PC-3 (cell line): ENCODE measurements around the gene LIN52. TPM values are rescaled to one million over a fixed set of nuclear protein-coding genes. Genes with fewer than 3 reads are reported as not detected.

ENCODE experiments used
- ATAC-seq: fragments of 200-7000 bp; cut with Tn5 transposase; 2 replicates; pipeline ENCODE4 v1.9.1; 2020; ENCODE audit warnings: mild to moderate bottlenecking, moderate library complexity
- BruUV-seq: library from RNA; stranded (reverse); fragments of 400-500 nt; replicated peaks from 2 replicates; lab custom pipeline; 2021; lab: Mats Ljungman, UMichigan
- CTCF ChIA-PET: fragments of 300-600 bp; sonication (Branson Sonifier 250); formaldehyde crosslinking; loops from one replicate; lab custom pipeline; 2022; ENCODE audit warnings: antibody characterized with exemption; lab: Charles Lee
- POLR2A ChIA-PET: fragments of 300-600 bp; sonication (Branson Sonifier 250); formaldehyde crosslinking; loops from one replicate; lab custom pipeline; 2022; ENCODE audit warnings: antibody characterized with exemption; ENCODE audit not compliant: unreplicated experiment; lab: Charles Lee
- DNase-seq: peaks from one replicate; pipeline ENCODE4 v3.0.0-alpha.2; 2015
- H2AFZ ChIP-seq: fragments of 300-600 bp; sonication (generic); 2 replicates; pipeline ENCODE4 v1.6.0; 2016; ENCODE audit warnings: antibody characterized with exemption, low read length
- H3F3A ChIP-seq: fragments of 300-600 bp; sonication (generic); one replicate; pipeline ENCODE4 v1.6.0; 2017; ENCODE audit warnings: antibody characterized with exemption, low read length, control low read depth, mild to moderate bottlenecking; ENCODE audit not compliant: unreplicated experiment
- H3K27ac ChIP-seq: fragments of 300-600 bp; sonication (generic); 2 replicates; pipeline ENCODE4 v1.5.1; 2016; ENCODE audit warnings: mild to moderate bottlenecking, low read length
- H3K27me3 ChIP-seq: fragments of 300-600 bp; sonication (generic); 2 replicates; pipeline ENCODE4 v1.6.1; 2016; ENCODE audit warnings: low read length, mixed read lengths
- H3K36me3 ChIP-seq: fragments of 300-600 bp; sonication (generic); 2 replicates; pipeline ENCODE4 v1.6.1; 2016; ENCODE audit warnings: low read depth, mixed run types, low read length, mixed read lengths
- H3K4me1 ChIP-seq: fragments of 300-600 bp; sonication (generic); 2 replicates; pipeline ENCODE4 v1.5.1; 2016; ENCODE audit warnings: low read length; ENCODE audit not compliant: insufficient read depth
- H3K4me2 ChIP-seq: fragments of 300-600 bp; sonication (generic); 2 replicates; pipeline ENCODE4 v1.6.0; 2016; ENCODE audit warnings: low read length
- H3K4me3 ChIP-seq: fragments of 300-600 bp; sonication (generic); 2 replicates; pipeline ENCODE4 v1.5.1; 2016; ENCODE audit warnings: mild to moderate bottlenecking, low read length, mixed read lengths
- H3K79me2 ChIP-seq: fragments of 300-600 bp; sonication (generic); 2 replicates; pipeline ENCODE4 v1.6.1; 2017; ENCODE audit warnings: low read length, mixed read lengths
- H3K9ac ChIP-seq: fragments of 300-600 bp; sonication (generic); 2 replicates; pipeline ENCODE4 v1.6.0; 2016; ENCODE audit warnings: mild to moderate bottlenecking, low read length
- H3K9me2 ChIP-seq: fragments of 300-600 bp; sonication (generic); replicated peaks from 2 replicates; pipeline ENCODE4 v1.6.1; 2016; ENCODE audit warnings: mixed run types, low read length, mixed read lengths
- H3K9me3 ChIP-seq: fragments of 300-600 bp; sonication (generic); 2 replicates; pipeline ENCODE4 v1.6.1; 2016; ENCODE audit warnings: low read length, mixed read lengths
- H4K20me1 ChIP-seq: fragments of 300-600 bp; sonication (generic); 2 replicates; pipeline ENCODE4 v1.6.1; 2016; ENCODE audit warnings: low read length, mixed read lengths
- EZH2 ChIP-seq: fragments of 300-600 bp; sonication (generic); IDR thresholded peaks from one replicate; pipeline ENCODE4 v1.6.1; 2017; ENCODE audit warnings: antibody characterized with exemption, mild to moderate bottlenecking, low read length; ENCODE audit not compliant: unreplicated experiment
- EZH2phosphoT487 ChIP-seq: fragments of 300-600 bp; sonication (generic); IDR thresholded peaks from 2 replicates; pipeline ENCODE4 v1.6.1; 2018; ENCODE audit warnings: mild to moderate bottlenecking, antibody characterized with exemption, low read length, borderline replicate concordance
- intact Hi-C: fragments of 100-400 bp; cut with micrococcal nuclease; formaldehyde crosslinking; loops from 2 replicates; pipeline ENCODE4 v1.9.0; 2023
- total RNA-seq: library from RNA; depleted of rRNA; stranded (reverse); fragments of >200 nt; gene quantifications from 2 replicates; pipeline ENCODE4 v1.2.3, GENCODE V29; 2014
- TF ChIP-seq, protein P1 (sequence below): fragments of 300-600 bp; sonication (generic); conservative IDR thresholded peaks from 2 replicates; pipeline ENCODE4 v1.5.1; 2017; ENCODE audit warnings: antibody characterized with exemption, low read depth, mild to moderate bottlenecking, low read length

The LIN52 gene
- total RNA-seq, 1 experiment from 2014 or later = 8.4 TPM

DNA sequence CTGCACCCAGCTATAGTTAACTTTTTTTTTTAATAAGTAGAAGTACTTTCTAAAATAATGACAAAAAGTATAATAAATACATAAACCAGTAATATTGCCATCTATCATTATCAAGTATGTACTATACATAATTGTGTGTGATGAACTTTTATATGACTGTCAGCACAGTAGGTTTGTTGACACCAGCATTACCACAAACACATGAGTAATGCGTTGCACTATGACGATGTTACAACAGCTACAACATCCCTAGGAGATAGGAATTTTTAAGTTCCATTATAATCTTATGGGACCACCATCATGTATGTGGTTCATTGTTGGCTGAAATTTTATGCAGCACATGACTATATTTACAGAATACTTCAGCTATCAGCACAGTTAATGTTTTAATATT, 91.6 kb downstream of the LIN52 start:
- ChIA-PET POLR2A (no interaction called here), CTCF (no interaction called here)
- Histone ChIP-seq H3K27ac (no peak overlapping the region), H3K79me2 (no peaks in the 10 kb centered on the region), H4K20me1 (no peaks in the 10 kb centered on the region), H3K4me3 (no peak overlapping the region), H3K4me2 (no peak overlapping the region), H3K36me3 (no peaks in the 10 kb centered on the region; the same call in 1 of the 2 replicates), H3F3A (no peaks in the 10 kb centered on the region), H3K4me1 (no peaks in the 10 kb centered on the region), H3K9ac (no peak overlapping the region), H2AFZ (no peak overlapping the region), H3K9me2 (no peaks in the 10 kb centered on the region), H3K27me3 (no peaks in the 10 kb centered on the region), H3K9me3 (no peaks in the 10 kb centered on the region)
- BruUV-seq = no TSS peak
- DNase-seq = no peak
- TF ChIP-seq EZH2 (no peak), EZH2phosphoT487 (no peak)
- TF ChIP-seq, protein P1, sequence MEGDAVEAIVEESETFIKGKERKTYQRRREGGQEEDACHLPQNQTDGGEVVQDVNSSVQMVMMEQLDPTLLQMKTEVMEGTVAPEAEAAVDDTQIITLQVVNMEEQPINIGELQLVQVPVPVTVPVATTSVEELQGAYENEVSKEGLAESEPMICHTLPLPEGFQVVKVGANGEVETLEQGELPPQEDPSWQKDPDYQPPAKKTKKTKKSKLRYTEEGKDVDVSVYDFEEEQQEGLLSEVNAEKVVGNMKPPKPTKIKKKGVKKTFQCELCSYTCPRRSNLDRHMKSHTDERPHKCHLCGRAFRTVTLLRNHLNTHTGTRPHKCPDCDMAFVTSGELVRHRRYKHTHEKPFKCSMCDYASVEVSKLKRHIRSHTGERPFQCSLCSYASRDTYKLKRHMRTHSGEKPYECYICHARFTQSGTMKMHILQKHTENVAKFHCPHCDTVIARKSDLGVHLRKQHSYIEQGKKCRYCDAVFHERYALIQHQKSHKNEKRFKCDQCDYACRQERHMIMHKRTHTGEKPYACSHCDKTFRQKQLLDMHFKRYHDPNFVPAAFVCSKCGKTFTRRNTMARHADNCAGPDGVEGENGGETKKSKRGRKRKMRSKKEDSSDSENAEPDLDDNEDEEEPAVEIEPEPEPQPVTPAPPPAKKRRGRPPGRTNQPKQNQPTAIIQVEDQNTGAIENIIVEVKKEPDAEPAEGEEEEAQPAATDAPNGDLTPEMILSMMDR = no peak
- intact Hi-C loops = no loop called here
- ATAC-seq = no peak

- H3K27ac ChIP-seq = no peak overlapping the region
- H3K9ac ChIP-seq = no peak overlapping the region
- H3K4me2 ChIP-seq = no peak overlapping the region
- no peaks in the 10 kb centered on the region for H3F3A ChIP-seq
- intact Hi-C loops = no loop called here
- H3K4me1 ChIP-seq = no peaks in the 10 kb centered on the region
- H4K20me1 ChIP-seq = no peaks in the 10 kb centered on the region
- H3K36me3 ChIP-seq = no peaks in the 10 kb centered on the region
- BruUV-seq = no TSS peak
- H3K4me3 ChIP-seq = no peak overlapping the region
- H2AFZ ChIP-seq = no peak overlapping the region
- no peaks in the 10 kb centered on the region for H3K9me2 ChIP-seq
- TF ChIP-seq, protein P1 = no peak
- TF ChIP-seq EZH2 (no peak), EZH2phosphoT487 (no peak)
- DNase-seq = no peak
- H3K79me2 ChIP-seq = no peaks in the 10 kb centered on the region
- ChIA-PET POLR2A (no interaction called here), CTCF (no interaction called here)
- H3K27me3 ChIP-seq = no peaks in the 10 kb centered on the region
- H3K9me3 ChIP-seq = no peaks in the 10 kb centered on the region
- ATAC-seq = no peak
These were observed 95.1 kb downstream of the LIN52 start for GRCh38 chr14:74179856-74180255.

GRCh38 chr14:74190927-74191575, 106.3 kb downstream of the LIN52 start:
- DNase-seq (no peak), ATAC-seq (no peak)
- ChIA-PET POLR2A (interaction anchor here (0.5 kb wide), 1 partner anchor 37 kb away, joined by 9 read pairs; no protein-coding TSS in a partner anchor), CTCF (no interaction called here)
- Histone ChIP-seq H3K36me3 (no peaks in the 10 kb centered on the region), H3K4me3 (no peak overlapping the region), H3K9ac (no peak overlapping the region), H3K4me1 (no peaks in the 10 kb centered on the region), H2AFZ (no peak overlapping the region), H3K4me2 (no peak overlapping the region), H3F3A (no peaks in the 10 kb centered on the region), H3K27ac (no peak overlapping the region), H3K27me3 (no peaks in the 10 kb centered on the region), H3K79me2 (no peaks in the 10 kb centered on the region), H4K20me1 (no peaks in the 10 kb centered on the region), H3K9me2 (no peaks in the 10 kb centered on the region), H3K9me3 (no peaks in the 10 kb centered on the region)
- TF ChIP-seq EZH2 = no peak
- TF ChIP-seq, protein P1 = no peak
- TF ChIP-seq EZH2phosphoT487 = no peak
- intact Hi-C loops = no loop called here
- no TSS peak for BruUV-seq
